Naive B cell (primary cell): ENCODE results near the gene INSRR. TPM values are rescaled to one million over a fixed set of nuclear protein-coding genes. Genes with fewer than 3 reads are reported as not detected.

Experiments used
- ATAC-seq, 2 donors: fragments of 150-1000 bp; cut with Tn5 transposase; 2 replicates each; pipeline ENCODE4 v1.10.0; 2021; ENCODE audit warnings: low read depth in 2 of 2, mild to moderate bottlenecking in 2 of 2, moderate library complexity in 2 of 2
- DNase-seq: peaks from one replicate; pipeline ENCODE4 v3.0.0; 2022
- H3K27ac Mint-ChIP-seq, 6 donors: one replicate each; pipeline ENCODE4 v1.8.0; 2020 to 2022; ENCODE audit warnings: mild to moderate bottlenecking in 6 of 6, mixed read lengths in 6 of 6, moderate library complexity in 5 of 6, inconsistent platforms in 2 of 6
- H3K27me3 Mint-ChIP-seq, 3 donors: one replicate each; pipeline ENCODE4 v1.8.0; 2021 to 2022; ENCODE audit warnings: mixed read lengths in 3 of 3, mild to moderate bottlenecking in 1 of 3
- H3K36me3 Mint-ChIP-seq, 2 donors: one replicate each; pipeline ENCODE4 v1.8.0; 2020 to 2022; ENCODE audit warnings: mixed read lengths in 2 of 2, inconsistent platforms in 1 of 2, mild to moderate bottlenecking in 1 of 2
- H3K4me1 Mint-ChIP-seq, 3 donors: one replicate each; pipeline ENCODE4 v1.8.0; 2020 to 2022; ENCODE audit warnings: mixed read lengths in 3 of 3, inconsistent platforms in 1 of 3, mild to moderate bottlenecking in 1 of 3, moderate library complexity in 1 of 3
- H3K4me3 Mint-ChIP-seq, 8 donors: one replicate each; pipeline ENCODE4 v1.8.0; 2020 to 2022; ENCODE audit warnings: mild to moderate bottlenecking in 8 of 8, mixed read lengths in 8 of 8, moderate library complexity in 8 of 8, inconsistent platforms in 2 of 8
- H3K9me3 Mint-ChIP-seq, 7 donors: one replicate each; pipeline ENCODE4 v1.8.0; 2020 to 2022; ENCODE audit warnings: mixed read lengths in 7 of 7, mild to moderate bottlenecking in 5 of 7, inconsistent platforms in 2 of 7, moderate library complexity in 1 of 7
- polyA plus RNA-seq, 6 donors: library from polyadenylated mRNA; unstranded; fragments of 300-500 nt; fragmentation: Illumina TruSeq; gene quantifications; one replicate each; pipeline ENCODE4 v1.2.3, GENCODE V29; 2021; ENCODE audit warnings: low read depth in 6 of 6

INSRR gene
- polyA plus RNA-seq, 6 donors from 2014 or later: not detected

DNA sequence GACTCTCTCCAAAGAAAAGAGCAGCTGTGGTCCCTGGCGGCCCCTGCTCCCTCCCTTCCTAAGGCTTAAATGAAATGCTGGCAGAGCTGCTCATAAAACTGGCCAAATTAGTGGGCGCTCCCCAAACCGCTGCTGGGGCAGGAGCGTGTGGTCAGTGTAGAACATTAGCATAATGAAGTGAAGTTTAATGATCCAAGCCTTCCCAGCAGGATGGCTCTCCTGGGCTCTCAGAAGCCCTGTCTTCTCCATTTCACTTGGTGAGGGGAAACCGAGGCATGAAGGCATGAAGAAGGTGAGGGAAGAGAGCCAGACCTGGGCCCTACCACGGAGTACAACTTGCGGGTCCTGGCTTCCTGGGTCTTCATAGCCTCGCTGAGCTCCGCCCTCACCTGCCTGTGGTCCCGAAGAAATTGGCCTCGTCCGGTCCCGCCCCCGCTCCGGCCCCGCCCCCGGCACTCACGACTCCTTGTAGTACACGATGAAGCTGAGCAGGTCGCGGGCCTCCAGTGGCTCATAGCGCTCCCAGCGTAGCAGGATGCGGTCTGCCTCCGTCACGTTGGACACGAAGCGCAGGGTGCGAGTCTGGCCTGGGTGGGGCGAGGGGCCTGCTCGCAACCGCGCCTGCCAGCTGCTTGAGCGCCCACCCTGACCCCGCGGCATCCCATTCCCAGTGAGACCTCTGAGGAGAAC lies 10.3 kb downstream of the INSRR start:
- H3K36me3 Mint-ChIP-seq: no peaks in the 10 kb centered on the region
- peaks cover 18 to 24% (median 23%) of the 10 kb centered on the region in 3 donors for H3K4me1 Mint-ChIP-seq
- ATAC-seq: peak in 1 of 2 donors; percentile 36
- H3K9me3 Mint-ChIP-seq: no peaks in the 10 kb centered on the region
- H3K27me3 Mint-ChIP-seq: peaks cover 57 to 87% (median 78%) of the 10 kb centered on the region in 3 donors
- H3K4me3 Mint-ChIP-seq: peak overlapping the region in 2 of 8 donors; percentile 12 to 35
- no peak for DNase-seq
- H3K27ac Mint-ChIP-seq: no peak overlapping the region

DNA sequence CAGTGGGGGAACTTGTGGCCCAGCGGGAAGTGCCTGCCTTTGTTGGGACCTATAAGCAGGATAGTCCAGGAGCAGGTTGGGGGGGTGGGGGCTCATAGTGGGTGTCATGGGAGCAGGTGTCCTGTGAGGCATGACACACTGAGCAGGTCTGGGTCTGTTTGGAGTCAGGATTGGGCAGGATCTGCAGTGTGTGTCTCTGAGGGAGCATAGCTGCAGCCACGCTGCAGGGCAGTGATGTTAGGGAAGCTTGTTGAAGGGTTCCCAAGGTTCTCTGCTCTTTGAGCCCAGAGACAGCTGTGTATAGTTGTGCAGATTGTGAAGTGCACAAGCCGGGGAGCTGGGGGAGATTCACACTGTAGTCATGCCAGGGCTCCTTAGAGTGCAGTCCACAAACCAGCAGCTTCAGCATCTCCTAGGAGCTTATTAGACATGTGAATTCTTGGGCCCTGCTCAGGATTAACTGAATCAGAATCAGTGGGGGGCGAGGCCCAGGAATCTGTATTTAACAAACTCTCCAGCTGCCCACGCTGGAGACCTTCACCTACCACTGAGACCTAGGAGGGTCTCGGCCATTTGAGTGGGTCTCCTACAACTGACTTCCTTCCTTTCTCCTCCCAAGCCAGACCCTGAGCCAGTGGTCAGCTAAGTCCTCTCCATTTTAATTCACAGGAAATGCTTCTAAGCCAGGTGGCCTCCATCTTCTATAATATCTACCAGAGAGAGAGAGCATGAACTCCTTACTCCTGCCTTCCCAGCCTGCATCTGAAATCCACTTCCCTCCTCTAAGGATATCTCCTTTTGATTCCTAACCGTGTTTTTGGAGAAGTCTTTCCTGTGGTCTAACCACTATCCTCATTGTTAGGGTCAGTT lies 11.1 kb downstream of the INSRR start:
- Mint-ChIP-seq H3K36me3 (no peaks in the 10 kb centered on the region), H3K27me3 (peaks cover 51 to 87% (median 78%) of the 10 kb centered on the region in 3 donors), H3K9me3 (no peaks in the 10 kb centered on the region), H3K27ac (peak overlapping the region in 1 of 6 donors; percentile 35), H3K4me3 (peak overlapping the region in 1 of 8 donors; percentile 32), H3K4me1 (peaks cover 18 to 24% (median 23%) of the 10 kb centered on the region in 3 donors)
- ATAC-seq (no peak), DNase-seq (no peak)

DNA sequence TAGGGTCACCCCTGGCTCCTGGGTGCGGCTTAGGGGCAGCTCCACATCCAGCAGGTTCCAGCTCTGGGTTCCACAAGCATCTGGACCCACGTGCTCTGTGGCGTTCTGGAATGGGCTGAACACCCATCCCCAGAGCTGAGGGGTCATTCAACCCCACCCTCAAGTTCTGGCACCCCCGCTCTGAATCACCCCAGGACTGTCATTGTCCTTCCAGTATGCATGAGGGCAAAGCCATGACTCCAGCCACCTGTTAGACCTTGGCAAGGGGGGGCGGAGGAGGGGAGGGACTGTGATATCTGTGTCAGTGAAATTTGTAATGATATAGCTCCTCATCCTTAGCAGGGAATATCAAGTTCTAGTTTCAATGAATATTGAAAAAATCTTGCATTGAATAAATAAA lies 12.3 kb downstream of the INSRR start:
- no peaks in the 10 kb centered on the region for H3K36me3 Mint-ChIP-seq
- H3K27ac Mint-ChIP-seq: no peak overlapping the region

GRCh38 chr1:156845953-156846545 lies 12.9 kb downstream of the INSRR start:
- H3K36me3 Mint-ChIP-seq: no peaks in the 10 kb centered on the region
- peaks cover 18 to 24% (median 23%) of the 10 kb centered on the region in 3 donors for H3K4me1 Mint-ChIP-seq
- peak overlapping the region in 5 of 8 donors; percentile 12 to 84 (median 62) for H3K4me3 Mint-ChIP-seq
- H3K9me3 Mint-ChIP-seq: no peaks in the 10 kb centered on the region
- H3K27me3 Mint-ChIP-seq: peaks cover 53 to 91% (median 89%) of the 10 kb centered on the region in 3 donors
- no peak overlapping the region for H3K27ac Mint-ChIP-seq
- no peak for DNase-seq
- ATAC-seq: no peak

More for the DNA sequence above, 12.3 kb downstream of the INSRR start:
- Mint-ChIP-seq H3K9me3 (no peaks in the 10 kb centered on the region), H3K4me1 (peaks cover 18 to 24% (median 23%) of the 10 kb centered on the region in 3 donors), H3K27me3 (peaks cover 55 to 91% (median 83%) of the 10 kb centered on the region in 3 donors), H3K4me3 (peak overlapping the region in 2 of 8 donors; percentile 9 to 21)
- no peak for DNase-seq
- ATAC-seq: no peak

DNA sequence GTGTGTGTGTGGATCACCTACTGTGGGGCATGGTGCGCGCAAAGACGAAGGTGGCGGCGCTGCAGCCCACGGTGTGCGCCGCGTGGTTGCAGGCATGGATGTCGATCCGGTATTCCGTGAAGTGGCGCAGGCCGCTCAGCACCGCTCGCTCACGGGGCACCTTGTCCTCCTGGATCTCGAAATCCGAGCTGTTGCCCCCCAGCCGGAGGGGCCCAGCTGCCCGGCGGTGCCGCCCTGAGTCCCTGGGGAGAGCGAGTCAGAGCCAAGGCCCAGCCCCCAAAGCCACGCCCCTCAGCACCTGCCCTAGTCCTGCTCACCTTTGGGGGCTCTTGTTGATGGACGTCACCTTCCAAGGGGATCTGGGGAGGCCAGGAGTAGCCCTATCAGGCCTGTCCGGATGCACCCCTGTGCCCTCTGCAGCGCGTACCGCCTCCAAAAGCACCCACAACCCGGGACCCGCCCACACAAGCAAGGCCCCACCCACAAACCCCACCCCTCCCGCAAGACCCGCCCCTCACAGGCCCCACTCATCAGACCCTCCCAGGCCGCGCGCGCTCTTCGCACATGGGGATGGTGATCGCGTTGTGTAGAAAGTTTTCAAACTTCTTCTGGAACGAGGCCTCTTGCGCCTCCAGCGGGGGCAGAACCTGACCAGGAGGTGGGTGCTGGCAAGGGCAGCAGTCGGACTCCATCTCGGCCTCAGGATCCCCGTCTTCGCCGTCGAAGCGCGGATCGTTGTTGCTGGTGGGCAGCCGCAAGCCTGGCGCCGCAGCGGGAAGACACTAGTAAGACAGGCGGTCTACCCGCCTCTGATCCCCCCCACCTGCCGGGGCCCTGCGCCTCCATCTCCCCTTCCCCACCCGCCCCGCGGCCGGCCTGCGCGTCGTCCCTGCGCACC lies 13.6 kb downstream of the INSRR start:
- Mint-ChIP-seq H3K4me3 (peak overlapping the region in 7 of 8 donors; percentile 29 to 80 (median 58)), H3K9me3 (no peaks in the 10 kb centered on the region), H3K4me1 (peaks cover 18 to 24% (median 23%) of the 10 kb centered on the region in 3 donors), H3K27ac (peak overlapping the region in 2 of 6 donors; percentile 26 to 38), H3K36me3 (no peaks in the 10 kb centered on the region), H3K27me3 (peaks cover 47 to 97% (median 96%) of the 10 kb centered on the region in 3 donors)
- peak; percentile 40 to 45 for ATAC-seq
- no peak for DNase-seq

DNA sequence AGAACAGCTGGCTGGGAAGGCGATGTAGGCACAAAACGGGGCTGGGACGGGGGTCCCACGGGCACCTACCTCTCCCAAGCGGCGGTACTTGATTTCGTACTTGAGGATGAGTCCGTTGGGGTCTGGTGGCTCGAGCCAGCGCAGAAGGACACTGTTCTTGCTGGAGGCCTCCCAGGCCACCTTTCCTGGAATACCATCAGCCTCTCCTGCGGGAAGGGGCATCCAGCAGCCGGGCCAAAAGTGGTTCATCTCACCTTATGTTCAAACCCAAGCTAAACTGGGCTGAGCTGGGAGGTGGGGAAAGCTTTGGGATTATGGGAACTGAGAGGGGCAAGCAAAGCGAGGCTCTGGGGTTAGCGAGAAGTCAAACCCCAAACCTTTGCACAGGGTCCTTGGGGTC lies 14.3 kb downstream of the INSRR start:
- no peak for ATAC-seq
- Mint-ChIP-seq H3K9me3 (no peaks in the 10 kb centered on the region), H3K27me3 (peaks cover 46 to 100% (median 99%) of the 10 kb centered on the region in 3 donors), H3K4me1 (peaks cover 18 to 24% (median 23%) of the 10 kb centered on the region in 3 donors), H3K4me3 (peak overlapping the region in 6 of 8 donors; percentile 25 to 62 (median 46)), H3K36me3 (no peaks in the 10 kb centered on the region), H3K27ac (no peak overlapping the region)
- no peak for DNase-seq

GRCh38 chr1:156844102-156844501 lies 14.8 kb downstream of the INSRR start:
- H3K27ac Mint-ChIP-seq: peak overlapping the region in 1 of 6 donors; percentile 74
- DNase-seq (no peak), ATAC-seq (no peak)
- H3K27me3 Mint-ChIP-seq: peaks cover 43 to 97% (median 97%) of the 10 kb centered on the region in 3 donors
- H3K9me3 Mint-ChIP-seq: no peaks in the 10 kb centered on the region
- peak overlapping the region in 4 of 8 donors; percentile 16 to 80 (median 40) for H3K4me3 Mint-ChIP-seq
- peaks cover 18 to 23% (median 23%) of the 10 kb centered on the region in 3 donors for H3K4me1 Mint-ChIP-seq
- H3K36me3 Mint-ChIP-seq: no peaks in the 10 kb centered on the region

DNA sequence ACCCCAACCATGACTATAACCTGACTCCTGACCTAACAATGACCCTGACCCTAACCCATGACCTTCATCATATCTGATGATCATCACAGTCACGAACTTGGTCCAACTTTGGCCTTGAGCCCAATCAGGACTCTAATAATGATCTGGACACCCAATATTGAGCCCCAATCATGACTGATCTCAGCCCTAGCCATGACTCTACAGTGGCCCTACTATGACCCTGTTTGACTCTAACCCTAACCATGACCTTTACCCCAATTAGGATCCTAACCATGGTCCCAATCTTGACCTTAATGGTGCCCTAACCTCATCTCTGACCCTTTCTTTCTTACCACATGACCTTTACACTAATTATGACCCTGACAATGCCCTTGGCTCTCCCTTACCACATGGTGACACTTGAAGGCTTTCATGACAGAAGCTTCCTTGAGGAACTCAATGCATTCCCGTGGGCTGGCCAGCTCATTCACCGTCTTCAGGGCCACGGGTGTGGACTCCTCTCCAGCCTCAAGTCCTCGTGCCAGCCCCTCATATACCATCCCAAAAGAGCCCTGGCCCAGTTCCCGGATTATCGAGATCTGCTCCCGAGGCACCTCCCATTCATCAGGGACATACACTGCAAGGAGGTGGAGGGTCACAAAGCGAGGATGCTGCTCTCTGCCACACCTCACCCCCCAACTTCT lies 16.2 kb downstream of the INSRR start:
- Mint-ChIP-seq H3K9me3 (no peaks in the 10 kb centered on the region), H3K4me3 (peak overlapping the region in 1 of 8 donors; percentile 41), H3K27me3 (peaks cover 44 to 91% (median 90%) of the 10 kb centered on the region in 3 donors), H3K36me3 (no peaks in the 10 kb centered on the region), H3K27ac (peak overlapping the region in 1 of 6 donors; percentile 39), H3K4me1 (peaks cover 12 to 18% (median 17%) of the 10 kb centered on the region in 3 donors)
- no peak for ATAC-seq
- DNase-seq: no peak

DNA sequence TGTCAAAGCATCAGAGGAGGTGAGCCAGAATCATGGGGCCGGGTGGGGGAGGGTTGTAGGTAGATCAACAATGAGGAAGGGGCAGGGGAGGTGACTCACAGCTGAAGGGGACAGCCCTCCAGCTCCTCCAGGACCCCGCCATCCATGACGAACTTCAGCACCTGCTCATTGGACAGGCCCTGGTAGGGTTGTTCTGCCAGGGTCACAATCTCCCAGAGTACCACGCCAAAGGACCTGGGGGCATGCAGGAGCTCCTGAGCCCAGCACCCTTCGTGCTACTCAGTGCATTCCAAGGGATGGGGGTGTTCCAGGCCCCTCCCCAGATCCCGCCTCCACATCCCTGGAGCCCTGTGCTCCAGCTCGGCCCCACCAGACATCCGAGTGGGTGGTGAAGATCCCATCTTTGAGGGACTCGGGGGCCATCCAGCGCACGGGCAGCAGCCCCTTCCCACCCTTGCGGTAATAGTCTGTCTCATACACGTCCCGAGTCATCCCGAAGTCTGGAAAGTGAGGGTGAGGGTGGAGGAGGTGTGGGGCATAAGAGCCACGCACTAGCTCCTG lies 17.5 kb downstream of the INSRR start:
- H3K4me3 Mint-ChIP-seq: no peak overlapping the region
- H3K9me3 Mint-ChIP-seq: no peaks in the 10 kb centered on the region
- peaks cover 12 to 18% (median 17%) of the 10 kb centered on the region in 3 donors for H3K4me1 Mint-ChIP-seq
- no peak for ATAC-seq
- H3K27ac Mint-ChIP-seq: no peak overlapping the region
- H3K36me3 Mint-ChIP-seq: no peaks in the 10 kb centered on the region
- peaks cover 33 to 90% (median 87%) of the 10 kb centered on the region in 3 donors for H3K27me3 Mint-ChIP-seq
- no peak for DNase-seq

- Mint-ChIP-seq H3K4me1 (peaks cover 12 to 18% (median 14%) of the 10 kb centered on the region in 3 donors), H3K27me3 (peaks cover 29 to 90% (median 87%) of the 10 kb centered on the region in 3 donors)
- no peak for DNase-seq
Observed at GRCh38 chr1:156840898-156841279, 18.0 kb downstream of the INSRR start.

DNA sequence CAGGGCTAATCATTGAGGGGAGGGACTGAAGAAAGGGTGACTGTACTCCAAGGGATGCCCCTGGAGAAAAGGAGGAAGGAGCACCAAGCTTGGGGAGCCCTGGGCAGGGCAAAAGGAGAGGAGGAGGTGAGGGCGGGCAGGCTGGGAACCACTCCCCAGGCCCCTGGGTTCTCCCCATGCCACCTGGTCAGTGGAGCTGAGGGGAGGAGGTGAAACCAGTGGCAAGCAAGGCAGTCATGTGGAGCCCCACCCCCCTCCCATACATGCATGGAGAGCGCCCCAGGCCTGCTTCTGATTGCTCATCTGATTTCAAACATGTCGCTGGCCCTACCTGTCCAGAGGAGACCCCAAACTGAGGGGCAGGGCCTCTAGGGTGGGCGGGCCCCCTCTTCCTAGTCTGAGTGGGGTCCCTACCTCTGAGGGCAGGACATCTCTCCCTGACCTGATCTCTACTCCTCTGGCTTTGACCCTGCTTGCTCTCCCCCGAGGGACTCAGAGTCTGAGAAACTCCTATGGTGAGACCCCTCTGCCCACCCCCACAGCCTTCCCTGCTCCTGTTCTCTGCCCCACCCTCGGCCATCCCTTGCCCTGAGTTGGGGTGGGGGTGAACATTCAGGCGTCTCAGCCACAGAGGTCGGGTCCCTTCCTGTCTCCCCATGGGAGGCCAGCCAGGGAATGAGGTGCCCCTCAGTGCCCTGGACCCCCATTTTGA lies 18.6 kb downstream of the INSRR start:
- Mint-ChIP-seq H3K27me3 (peaks cover 25 to 90% (median 86%) of the 10 kb centered on the region in 3 donors), H3K36me3 (no peaks in the 10 kb centered on the region), H3K9me3 (no peaks in the 10 kb centered on the region), H3K4me3 (no peak overlapping the region), H3K4me1 (peaks cover 9 to 14% (median 11%) of the 10 kb centered on the region in 3 donors), H3K27ac (no peak overlapping the region)
- ATAC-seq (no peak), DNase-seq (no peak)

More at GRCh38 chr1:156840898-156841279, 18.0 kb downstream of the INSRR start:
- no peak for ATAC-seq
- no peaks in the 10 kb centered on the region for H3K36me3 Mint-ChIP-seq
- no peak overlapping the region for H3K27ac Mint-ChIP-seq
- H3K4me3 Mint-ChIP-seq: no peak overlapping the region
- H3K9me3 Mint-ChIP-seq: no peaks in the 10 kb centered on the region
